Stimulated activated CD8-positive, alpha-beta memory T cell treated with anti-CD3 and anti-CD28 coated beads, Interleukin-2, amount 100 ng/mL, for 48 hours (primary cell): ENCODE measurements around the gene WWOX.
"Not testable (repeated sequence)": the region's sequence is repeated elsewhere in the genome, so short reads cannot be mapped to it uniquely, and the experiment has no call there.

Experiments used
- DNase-seq, 2 donors: peaks; one replicate each; pipeline ENCODE4 v3.0.0-alpha.2; 2020; ENCODE audit warnings: low read depth in 2 of 2

WWOX gene

GRCh38 chr16:79018650-79019429 is 919.4 kb downstream of the WWOX start:
- no peak for DNase-seq

- no peak for DNase-seq
These were observed 920.0 kb downstream of the WWOX start for GRCh38 chr16:79019431-79019830.

- no peak for DNase-seq
These were observed 922.7 kb downstream of the WWOX start for GRCh38 chr16:79021991-79022630.

GRCh38 chr16:79026117-79026516 is 926.7 kb downstream of the WWOX start:
- DNase-seq: no peak

- no peak for DNase-seq
These were observed 937.1 kb downstream of the WWOX start for GRCh38 chr16:79036541-79036940.

- DNase-seq: no peak
These were observed 938.3 kb downstream of the WWOX start for GRCh38 chr16:79037521-79038373.

GRCh38 chr16:79041206-79041605 is 941.8 kb downstream of the WWOX start:
- DNase-seq: no peak

- DNase-seq: no peak
These were observed 942.7 kb downstream of the WWOX start for GRCh38 chr16:79042141-79042540.

- no peak for DNase-seq
These were observed 943.4 kb downstream of the WWOX start for GRCh38 chr16:79042886-79043285.

- no peak for DNase-seq
These were observed 945.7 kb downstream of the WWOX start for GRCh38 chr16:79045191-79045590.

- no peak for DNase-seq
These were observed 947.9 kb downstream of the WWOX start for GRCh38 chr16:79047337-79047736.

GRCh38 chr16:79049040-79049439 is 949.6 kb downstream of the WWOX start:
- no peak for DNase-seq

GRCh38 chr16:79050063-79050462 is 950.6 kb downstream of the WWOX start:
- no peak for DNase-seq

GRCh38 chr16:79051313-79051712 is 951.9 kb downstream of the WWOX start:
- DNase-seq: no peak

GRCh38 chr16:79052198-79052597 is 952.7 kb downstream of the WWOX start:
- not testable (repeated sequence) for DNase-seq

- no peak for DNase-seq
These were observed 954.1 kb downstream of the WWOX start for GRCh38 chr16:79053577-79053976.

- no peak for DNase-seq
These were observed 954.9 kb downstream of the WWOX start for GRCh38 chr16:79054211-79054984.

GRCh38 chr16:79055251-79055970 is 956.0 kb downstream of the WWOX start:
- DNase-seq: no peak

- no peak for DNase-seq
These were observed 961.7 kb downstream of the WWOX start for GRCh38 chr16:79061181-79061580.

GRCh38 chr16:79062336-79062735 is 962.9 kb downstream of the WWOX start:
- DNase-seq: no peak

- DNase-seq: no peak
These were observed 963.4 kb downstream of the WWOX start for GRCh38 chr16:79062821-79063220.
